Activated CD8-positive, alpha-beta memory T cell treated with anti-CD3 and anti-CD28 coated beads for 4 hours (primary cell): ENCODE measurements around the gene DGKI.
"Not testable (repeated sequence)": the region's sequence is repeated elsewhere in the genome, so short reads cannot be mapped to it uniquely, and the experiment has no call there.

ENCODE experiments used
- DNase-seq, 2 donors: peaks; one replicate each; pipeline ENCODE4 v3.0.0-alpha.2; 2020; ENCODE audit warnings: low read depth in 2 of 2

The DGKI gene

DNA sequence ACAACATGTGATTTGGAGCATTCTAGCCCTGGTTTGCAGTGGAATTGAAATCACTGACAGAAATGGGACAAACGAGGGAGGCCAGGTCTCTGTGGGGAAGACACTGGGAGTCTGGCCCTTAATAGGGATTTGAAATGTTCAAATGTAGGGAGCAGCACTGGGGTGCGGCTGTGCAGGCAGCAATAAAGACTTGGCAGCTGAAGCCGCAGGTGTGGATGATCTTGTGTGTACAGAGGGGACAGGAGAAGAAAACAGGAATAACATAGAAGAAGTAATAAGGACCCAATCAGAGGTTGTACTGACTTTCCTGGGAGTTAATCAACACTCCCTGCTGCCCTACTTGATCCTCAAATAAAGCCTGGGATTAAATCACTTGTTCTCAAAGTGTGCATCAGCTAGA lies 375.6 kb downstream of the DGKI start:
- DNase-seq, result no peak

- DNase-seq, result no peak
Measured at GRCh38 chr7:137469858-137470257, 376.9 kb downstream of the DGKI start.

GRCh38 chr7:137469191-137469811 lies 377.5 kb downstream of the DGKI start:
- DNase-seq, result no peak

DNA sequence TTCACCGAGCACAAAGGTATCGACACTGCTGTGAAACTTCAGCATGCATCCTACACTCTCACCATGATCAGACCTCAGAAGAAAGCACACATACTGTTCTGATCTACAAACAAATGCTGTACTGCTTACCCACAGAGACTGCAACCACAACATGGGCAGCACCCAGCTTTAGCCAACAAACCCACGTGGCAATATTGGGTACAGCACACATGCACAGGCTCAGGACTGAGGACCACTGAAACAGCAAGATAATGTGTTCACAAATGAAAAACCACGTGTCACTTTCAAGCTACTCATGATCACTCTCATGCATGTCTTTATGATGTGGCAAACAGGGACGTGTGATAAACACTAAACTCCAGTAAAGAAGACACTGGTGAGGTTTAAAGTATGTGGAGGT lies 383.9 kb downstream of the DGKI start:
- DNase-seq, result no peak

GRCh38 chr7:137462074-137462715 lies 384.6 kb downstream of the DGKI start:
- no peak for DNase-seq

DNA sequence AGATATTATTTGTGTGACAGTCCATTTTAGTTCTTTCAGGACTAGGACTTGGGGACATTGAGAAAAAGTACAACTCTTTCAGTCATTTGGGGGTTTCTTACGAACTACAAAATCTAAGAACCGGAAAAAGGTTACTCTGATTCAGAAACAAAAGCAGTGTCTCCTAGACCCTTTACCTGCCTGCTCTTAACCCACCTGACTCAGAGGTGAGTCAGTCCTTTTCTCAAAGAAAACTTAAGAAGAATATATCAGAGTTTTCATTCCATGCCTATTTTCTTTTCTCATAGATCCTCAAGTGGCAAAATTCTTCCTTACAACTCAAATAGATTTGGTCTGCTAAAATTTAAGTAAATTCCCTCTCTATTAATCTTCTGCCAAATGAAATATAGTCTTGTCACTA lies 388.4 kb downstream of the DGKI start:
- DNase-seq, result no peak

DNA sequence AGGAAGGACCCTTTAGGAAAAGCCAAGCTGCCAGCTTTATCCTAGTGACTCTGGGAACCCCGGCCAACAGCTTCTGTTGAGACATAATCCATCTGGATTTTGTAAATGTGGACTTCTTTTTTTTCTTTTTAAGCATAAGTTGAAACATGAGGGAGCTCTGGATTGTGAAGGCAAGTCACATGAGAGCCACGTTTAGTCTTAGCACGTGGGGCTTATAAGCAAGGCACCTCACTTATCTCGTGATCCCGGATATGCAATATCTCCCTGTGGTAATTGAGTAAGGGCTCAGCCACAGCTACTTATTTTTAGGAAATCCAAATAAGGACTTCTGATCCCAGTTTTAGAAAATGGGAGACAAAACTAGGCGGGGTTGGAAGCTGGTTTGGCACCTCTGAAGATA lies 392.0 kb downstream of the DGKI start:
- no peak for DNase-seq

GRCh38 chr7:137454246-137454724 lies 392.5 kb downstream of the DGKI start:
- DNase-seq, result no peak

GRCh38 chr7:137453356-137453755 lies 393.4 kb downstream of the DGKI start:
- DNase-seq, result no peak

DNA sequence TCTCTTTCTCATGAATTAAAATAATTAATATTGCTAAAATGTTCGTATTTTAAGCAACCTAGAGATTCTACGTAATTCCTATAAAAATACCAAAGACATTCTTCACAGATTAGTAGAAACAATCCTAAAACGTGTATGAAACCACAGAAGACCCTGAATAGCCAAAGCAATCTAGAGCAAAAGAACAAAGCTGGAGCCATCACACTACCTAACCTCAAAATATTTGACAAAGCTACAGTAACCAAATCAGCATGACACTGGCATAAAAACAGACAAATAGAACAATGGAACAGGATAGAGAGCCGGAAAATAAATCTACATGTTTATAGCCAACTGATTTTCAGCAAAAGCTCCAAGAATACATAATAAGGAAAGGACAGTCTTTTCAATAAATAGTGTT lies 397.8 kb downstream of the DGKI start:
- DNase-seq, result no peak

DNA sequence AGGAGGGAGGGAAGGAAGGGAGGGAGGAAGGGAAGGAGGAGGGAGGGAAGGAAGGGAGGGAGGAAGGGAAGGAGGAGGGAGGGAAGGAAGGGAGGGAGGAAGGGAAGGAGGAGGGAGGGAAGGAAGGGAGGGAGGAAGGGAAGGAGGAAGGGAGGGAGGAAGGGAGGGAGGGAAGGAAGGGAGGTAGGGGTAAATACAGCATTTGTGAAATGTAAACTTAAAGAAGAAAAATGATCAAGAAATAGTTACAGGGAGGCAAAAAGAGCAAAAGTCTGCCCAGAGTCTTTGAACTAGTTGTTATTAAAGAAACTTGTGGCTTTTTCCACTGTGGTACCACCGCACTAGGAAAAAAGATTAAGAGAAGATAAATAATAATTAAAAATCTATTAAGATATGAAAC lies 398.2 kb downstream of the DGKI start:
- DNase-seq, result not testable (repeated sequence)

- DNase-seq, result no peak
Measured at GRCh38 chr7:137446025-137446424, 400.7 kb downstream of the DGKI start.

DNA sequence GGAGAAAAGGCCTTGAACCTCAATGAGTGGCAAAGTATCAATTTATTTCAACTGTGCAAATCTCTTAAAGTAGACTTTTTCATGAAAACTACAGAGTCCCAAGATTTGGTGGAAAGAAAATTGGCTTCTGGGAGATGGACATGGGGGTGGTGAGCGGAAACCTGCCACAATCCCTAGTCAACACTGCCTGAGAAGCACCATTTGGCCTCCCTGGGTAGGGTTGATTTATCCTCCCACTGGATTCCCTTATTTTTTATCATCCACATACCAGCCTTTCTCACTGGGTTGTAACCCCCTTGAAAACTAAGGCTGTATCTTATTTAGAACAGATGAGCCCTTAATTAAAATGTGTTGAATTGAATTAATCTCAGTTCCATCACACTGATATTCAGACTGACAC lies 401.5 kb downstream of the DGKI start:
- DNase-seq, result no peak

- DNase-seq, result no peak
Measured at GRCh38 chr7:137443616-137444015, 403.2 kb downstream of the DGKI start.

GRCh38 chr7:137441451-137441850 lies 405.3 kb downstream of the DGKI start:
- no peak for DNase-seq

GRCh38 chr7:137439829-137440825 lies 406.6 kb downstream of the DGKI start:
- no peak for DNase-seq

GRCh38 chr7:137434946-137435345 lies 411.8 kb downstream of the DGKI start:
- DNase-seq, result no peak

DNA sequence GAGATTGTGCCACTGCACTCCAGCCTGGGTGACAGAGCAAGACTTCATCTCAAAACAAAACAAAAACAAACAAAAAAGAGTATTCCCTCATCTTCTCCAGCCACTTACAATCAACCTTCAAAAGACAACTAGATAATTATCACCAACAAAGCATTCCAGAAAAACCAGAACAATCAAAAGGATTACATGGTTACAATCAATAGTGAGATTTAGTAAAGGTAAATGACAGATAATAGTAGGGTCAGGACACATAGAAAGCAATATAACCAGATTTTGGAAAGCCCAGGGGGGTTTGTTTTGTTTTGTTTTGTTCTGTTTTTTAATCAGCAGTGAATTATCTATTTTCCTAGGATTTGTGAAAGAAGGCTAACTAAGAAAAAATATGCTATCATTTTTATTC lies 412.2 kb downstream of the DGKI start:
- no peak for DNase-seq

DNA sequence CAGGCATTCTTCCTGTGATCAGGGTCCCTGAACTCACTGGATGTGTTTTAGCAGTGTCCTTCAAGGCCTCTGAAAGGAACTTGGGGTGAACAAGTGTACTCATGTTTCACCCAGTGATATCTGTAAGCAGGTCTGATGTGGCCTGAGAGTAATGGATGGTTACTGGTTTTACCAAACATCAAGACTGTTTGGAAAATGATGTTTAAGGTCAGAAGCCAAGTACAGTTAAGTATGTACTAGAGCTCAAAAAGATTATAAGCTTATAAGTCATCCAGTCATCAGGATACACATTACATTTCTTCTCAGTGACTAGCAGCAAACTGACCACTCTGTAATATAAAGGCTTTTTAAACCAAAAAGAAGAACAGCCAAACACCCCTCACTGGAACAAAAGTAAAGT lies 423.5 kb downstream of the DGKI start:
- no peak for DNase-seq

DNA sequence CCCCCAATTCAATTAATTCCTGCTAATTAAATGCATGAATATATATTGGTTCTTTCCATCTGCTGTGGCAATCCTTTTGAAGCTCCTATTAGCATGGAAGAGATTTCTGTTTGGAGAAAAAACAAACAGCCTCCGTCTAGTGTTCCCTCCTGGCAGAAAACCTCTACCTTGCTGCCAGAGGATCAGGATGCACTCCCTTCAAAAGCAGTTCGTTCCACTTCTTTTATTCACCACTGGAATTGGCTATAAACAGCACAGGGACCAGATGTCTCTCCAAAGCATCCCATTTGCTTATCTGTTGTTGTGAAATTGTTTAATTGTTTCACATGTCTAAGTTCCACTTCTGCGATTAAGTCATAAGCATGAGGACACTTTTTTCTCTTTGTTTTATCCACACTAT lies 425.4 kb downstream of the DGKI start:
- no peak for DNase-seq

- DNase-seq, result no peak
Measured at GRCh38 chr7:137418841-137419240, 427.9 kb downstream of the DGKI start.

- DNase-seq, result no peak
Measured at GRCh38 chr7:137417464-137417863, 429.3 kb downstream of the DGKI start.

DNA sequence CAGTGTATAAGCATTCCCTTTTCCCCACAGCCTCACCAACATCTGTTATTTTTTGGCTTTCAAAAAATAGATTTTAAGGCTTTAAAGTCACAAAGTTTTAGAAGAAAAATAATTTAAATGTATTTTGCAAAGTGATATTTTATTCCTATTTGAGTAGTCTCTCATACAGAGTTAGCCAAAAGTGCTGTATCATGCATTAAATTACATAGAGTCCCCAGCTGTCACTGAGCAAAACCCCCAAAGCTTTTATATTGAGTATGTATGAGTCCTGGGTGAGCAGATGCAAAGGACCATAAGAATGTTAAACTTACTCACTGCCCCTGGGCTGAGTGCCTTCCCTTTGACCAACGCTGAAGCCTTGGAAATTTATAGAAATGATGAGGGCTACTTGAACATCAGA lies 432.9 kb downstream of the DGKI start:
- DNase-seq, result no peak
